Activated naive CD8-positive, alpha-beta T cell treated with anti-CD3 and anti-CD28 coated beads for 36 hours (primary cell): ENCODE results near the gene PDIK1L. TPM values are rescaled to one million over a fixed set of nuclear protein-coding genes. Genes with fewer than 3 reads are reported as not detected.

Experiments used
- DNase-seq: peaks from one replicate; pipeline ENCODE4 v3.0.0; 2021
- H3K27ac Mint-ChIP-seq: one replicate; pipeline ENCODE4 v1.8.0; 2022; ENCODE audit warnings: mild to moderate bottlenecking, moderate library complexity, mixed read lengths
- H3K27me3 Mint-ChIP-seq: one replicate; pipeline ENCODE4 v1.8.0; 2022; ENCODE audit warnings: mild to moderate bottlenecking, mixed read lengths
- H3K36me3 Mint-ChIP-seq: one replicate; pipeline ENCODE4 v1.8.0; 2021; ENCODE audit warnings: mild to moderate bottlenecking, mixed read lengths
- H3K4me1 Mint-ChIP-seq: one replicate; pipeline ENCODE4 v1.8.0; 2021; ENCODE audit warnings: mixed read lengths
- H3K4me3 Mint-ChIP-seq: one replicate; pipeline ENCODE4 v1.8.0; 2022; ENCODE audit warnings: mild to moderate bottlenecking, moderate library complexity, mixed read lengths
- H3K9me3 Mint-ChIP-seq: one replicate; pipeline ENCODE4 v1.8.0; 2022; ENCODE audit warnings: mixed read lengths
- total RNA-seq, 2 experiments: library from RNA; stranded (reverse); gene quantifications; one replicate each; pipeline ENCODE4 v1.2.3, GENCODE V29; 2021

The PDIK1L gene
- total RNA-seq, 2 experiments from 2014 or later = 16.3 to 17.3 TPM

- peaks cover 3% of the 10 kb centered on the region for H3K4me1 Mint-ChIP-seq
- no peaks in the 10 kb centered on the region for H3K36me3 Mint-ChIP-seq
- H3K9me3 Mint-ChIP-seq = no peaks in the 10 kb centered on the region
- H3K4me3 Mint-ChIP-seq = no peak overlapping the region
- H3K27me3 Mint-ChIP-seq = no peaks in the 10 kb centered on the region
- DNase-seq = no peak
- H3K27ac Mint-ChIP-seq = no peak overlapping the region
Observed at GRCh38 chr1:26145960-26146294, 34.3 kb downstream of the PDIK1L start.

DNA sequence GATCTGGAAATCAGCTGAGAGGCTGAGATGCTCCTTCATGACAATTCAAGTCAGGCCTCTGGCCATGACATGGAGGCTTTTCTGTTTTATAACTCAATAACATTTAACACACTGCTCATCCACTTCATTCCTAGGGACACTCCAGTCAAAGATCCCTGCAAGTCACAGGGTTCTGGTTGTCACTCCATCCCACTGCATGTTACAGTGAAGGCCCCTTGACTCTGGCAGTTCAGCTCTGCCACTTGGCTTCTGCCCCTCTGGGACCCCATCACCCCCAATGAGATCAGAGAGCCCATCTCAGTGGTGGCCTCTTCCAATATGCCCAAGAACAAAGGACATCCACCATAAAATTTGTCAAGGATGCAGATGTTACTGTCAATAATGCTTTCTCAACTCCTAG is 37.3 kb downstream of the PDIK1L start:
- no peaks in the 10 kb centered on the region for H3K36me3 Mint-ChIP-seq
- DNase-seq = no peak

DNA sequence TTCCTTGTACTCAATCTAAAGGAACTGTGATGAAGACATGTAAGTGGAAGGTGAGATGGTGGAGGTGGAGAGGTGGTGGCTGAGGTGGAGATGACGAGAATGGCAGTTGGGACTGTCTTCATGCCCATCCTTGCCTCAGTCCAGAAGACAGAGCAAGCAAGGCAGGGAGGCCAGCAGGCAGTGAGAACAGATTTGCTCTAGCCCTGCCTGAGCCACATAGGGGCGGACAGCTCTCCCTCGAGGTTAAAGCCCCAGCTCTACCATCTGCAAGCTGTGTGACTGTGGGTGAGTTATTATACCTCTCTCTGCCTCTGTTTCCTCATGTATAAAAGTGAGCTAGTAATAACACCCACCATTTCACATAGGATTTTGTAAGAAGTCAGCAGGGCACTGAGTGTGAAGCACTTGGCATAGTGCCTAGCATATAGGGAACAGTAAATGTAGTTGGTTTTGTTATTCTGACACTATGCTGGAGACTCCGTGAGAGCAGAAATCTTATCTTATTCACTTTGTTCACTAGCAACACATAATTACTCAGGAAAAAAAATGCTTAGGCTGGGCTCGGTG is 42.4 kb downstream of the PDIK1L start:
- Mint-ChIP-seq H3K4me3 (no peak overlapping the region), H3K27me3 (peaks cover 35% of the 10 kb centered on the region), H3K36me3 (no peaks in the 10 kb centered on the region), H3K9me3 (no peaks in the 10 kb centered on the region), H3K4me1 (no peaks in the 10 kb centered on the region), H3K27ac (no peak overlapping the region)
- no peak for DNase-seq

More for the DNA sequence above, 37.3 kb downstream of the PDIK1L start:
- Mint-ChIP-seq H3K27ac (no peak overlapping the region), H3K4me1 (peaks cover 3% of the 10 kb centered on the region), H3K9me3 (no peaks in the 10 kb centered on the region), H3K4me3 (no peak overlapping the region), H3K27me3 (peaks cover 3% of the 10 kb centered on the region)

GRCh38 chr1:26154750-26155149 is 43.1 kb downstream of the PDIK1L start:
- no peak overlapping the region for H3K27ac Mint-ChIP-seq
- H3K4me3 Mint-ChIP-seq = no peak overlapping the region
- no peaks in the 10 kb centered on the region for H3K9me3 Mint-ChIP-seq
- no peaks in the 10 kb centered on the region for H3K36me3 Mint-ChIP-seq
- peaks cover 39% of the 10 kb centered on the region for H3K27me3 Mint-ChIP-seq
- no peak for DNase-seq
- H3K4me1 Mint-ChIP-seq = no peaks in the 10 kb centered on the region

GRCh38 chr1:26155370-26156284 is 44.0 kb downstream of the PDIK1L start:
- no peak for DNase-seq
- H3K4me1 Mint-ChIP-seq = no peaks in the 10 kb centered on the region
- no peaks in the 10 kb centered on the region for H3K36me3 Mint-ChIP-seq
- no peak overlapping the region for H3K4me3 Mint-ChIP-seq
- no peaks in the 10 kb centered on the region for H3K9me3 Mint-ChIP-seq
- no peak overlapping the region for H3K27ac Mint-ChIP-seq
- H3K27me3 Mint-ChIP-seq = peaks cover 41% of the 10 kb centered on the region

- Mint-ChIP-seq H3K27me3 (peaks cover 48% of the 10 kb centered on the region), H3K4me3 (no peak overlapping the region), H3K9me3 (no peaks in the 10 kb centered on the region), H3K27ac (no peak overlapping the region), H3K36me3 (no peaks in the 10 kb centered on the region), H3K4me1 (no peaks in the 10 kb centered on the region)
- DNase-seq = no peak
Observed at GRCh38 chr1:26156285-26157038, 44.8 kb downstream of the PDIK1L start.

GRCh38 chr1:26158271-26158907 is 46.8 kb downstream of the PDIK1L start:
- Mint-ChIP-seq H3K4me3 (no peak overlapping the region), H3K4me1 (peaks cover 4% of the 10 kb centered on the region), H3K27me3 (peaks cover 57% of the 10 kb centered on the region), H3K36me3 (no peaks in the 10 kb centered on the region), H3K9me3 (no peaks in the 10 kb centered on the region), H3K27ac (no peak overlapping the region)
- DNase-seq = no peak

GRCh38 chr1:26158908-26159742 is 47.5 kb downstream of the PDIK1L start, which contains the start of gene FAM110D:
Gene FAM110D (plus strand): TSS chr1:26159079. CDS start chr1:26161292, 2,213 bp downstream.
- H3K27me3 Mint-ChIP-seq = peaks cover 58% of the 10 kb centered on the region
- H3K9me3 Mint-ChIP-seq = no peaks in the 10 kb centered on the region
- peaks cover 8% of the 10 kb centered on the region for H3K4me1 Mint-ChIP-seq
- no peak for DNase-seq
- H3K4me3 Mint-ChIP-seq = no peak within 1 kb of the TSS
- H3K36me3 Mint-ChIP-seq = no peaks in the 10 kb centered on the region
- no peak within 1 kb of the TSS for H3K27ac Mint-ChIP-seq

- Mint-ChIP-seq H3K9me3 (no peaks in the 10 kb centered on the region), H3K27ac (no peak overlapping the region), H3K27me3 (peaks cover 59% of the 10 kb centered on the region), H3K4me1 (peaks cover 10% of the 10 kb centered on the region), H3K36me3 (no peaks in the 10 kb centered on the region), H3K4me3 (no peak overlapping the region)
- DNase-seq = no peak
Observed at GRCh38 chr1:26159743-26160039, 48.1 kb downstream of the PDIK1L start.

GRCh38 chr1:26160527-26161414 is 49.1 kb downstream of the PDIK1L start:
- DNase-seq = no peak
- H3K27me3 Mint-ChIP-seq = peaks cover 56% of the 10 kb centered on the region
- H3K9me3 Mint-ChIP-seq = no peaks in the 10 kb centered on the region
- H3K4me1 Mint-ChIP-seq = peaks cover 16% of the 10 kb centered on the region
- H3K27ac Mint-ChIP-seq = no peak overlapping the region
- no peak overlapping the region for H3K4me3 Mint-ChIP-seq
- H3K36me3 Mint-ChIP-seq = no peaks in the 10 kb centered on the region

GRCh38 chr1:26161415-26162219 is 50.0 kb downstream of the PDIK1L start:
- H3K27me3 Mint-ChIP-seq = peaks cover 52% of the 10 kb centered on the region
- H3K9me3 Mint-ChIP-seq = no peaks in the 10 kb centered on the region
- H3K27ac Mint-ChIP-seq = no peak overlapping the region
- peaks cover 17% of the 10 kb centered on the region for H3K4me1 Mint-ChIP-seq
- no peaks in the 10 kb centered on the region for H3K36me3 Mint-ChIP-seq
- H3K4me3 Mint-ChIP-seq = peak overlapping the region; percentile 68
- DNase-seq = peak; percentile 64

GRCh38 chr1:26162220-26162709 is 50.6 kb downstream of the PDIK1L start:
- DNase-seq = no peak
- no peaks in the 10 kb centered on the region for H3K36me3 Mint-ChIP-seq
- no peak overlapping the region for H3K27ac Mint-ChIP-seq
- H3K4me3 Mint-ChIP-seq = peak overlapping the region; percentile 68
- peaks cover 20% of the 10 kb centered on the region for H3K4me1 Mint-ChIP-seq
- no peaks in the 10 kb centered on the region for H3K9me3 Mint-ChIP-seq
- peaks cover 48% of the 10 kb centered on the region for H3K27me3 Mint-ChIP-seq

GRCh38 chr1:26163684-26164035 is 52.0 kb downstream of the PDIK1L start:
- H3K27me3 Mint-ChIP-seq = peaks cover 37% of the 10 kb centered on the region
- DNase-seq = no peak
- H3K27ac Mint-ChIP-seq = no peak overlapping the region
- H3K36me3 Mint-ChIP-seq = no peaks in the 10 kb centered on the region
- no peaks in the 10 kb centered on the region for H3K9me3 Mint-ChIP-seq
- peaks cover 20% of the 10 kb centered on the region for H3K4me1 Mint-ChIP-seq
- peak overlapping the region; percentile 10 for H3K4me3 Mint-ChIP-seq
